Liver (tissue), 9 donors: Measurements from ENCODE around the gene CCR3. TPM values are rescaled to one million over a fixed set of nuclear protein-coding genes. Genes with fewer than 3 reads are reported as not detected.

Source experiments
- DNase-seq: peaks from one replicate; pipeline ENCODE4 v3.0.0-alpha.2; 2017; ENCODE audit warnings: low spot score
- H3K27ac ChIP-seq, 2 donors: one replicate each; pipeline ENCODE4 v1.7.0; 2013; ENCODE audit warnings: inconsistent platforms in 2 of 2, low read length in 2 of 2, control low read depth in 1 of 2, low read depth in 1 of 2, mild to moderate bottlenecking in 1 of 2
- H3K27me3 ChIP-seq, 4 donors: one replicate each; pipeline versions ENCODE4 v1.6.1 to v1.7.0; 2013; ENCODE audit warnings: low read length in 3 of 4, inconsistent platforms in 1 of 4, mild to moderate bottlenecking in 1 of 4, moderate library complexity in 1 of 4; ENCODE audit not compliant: control insufficient read depth in 4 of 4, insufficient read depth in 4 of 4
- H3K36me3 ChIP-seq, 4 donors: one replicate each; pipeline versions ENCODE4 v1.6.1 to v1.7.0; 2013; ENCODE audit warnings: low read length in 3 of 4, mild to moderate bottlenecking in 3 of 4, low read depth in 1 of 4, moderate library complexity in 1 of 4; ENCODE audit not compliant: control insufficient read depth in 4 of 4, insufficient read depth in 3 of 4
- H3K4me1 ChIP-seq, 4 donors: one replicate each; pipeline versions ENCODE4 v1.6.1 to v1.7.0; 2013; ENCODE audit warnings: low read length in 3 of 4, mild to moderate bottlenecking in 3 of 4, moderate library complexity in 1 of 4; ENCODE audit not compliant: control insufficient read depth in 4 of 4, insufficient read depth in 4 of 4
- H3K4me3 ChIP-seq, 3 donors: one replicate each; pipeline versions ENCODE4 v1.6.1 to v1.7.0; 2013; ENCODE audit warnings: low read length in 3 of 3, control low read depth in 1 of 3, low read depth in 1 of 3, mild to moderate bottlenecking in 1 of 3
- H3K9ac ChIP-seq, 2 donors: one replicate each; pipeline ENCODE4 v1.7.0; 2013; ENCODE audit warnings: low read length in 2 of 2, mild to moderate bottlenecking in 2 of 2, moderate library complexity in 2 of 2, control low read depth in 1 of 2, low read depth in 1 of 2
- H3K9me3 ChIP-seq, 4 donors: one replicate each; pipeline versions ENCODE4 v1.6.1 to v1.7.0; 2013; ENCODE audit warnings: low read length in 3 of 4; ENCODE audit not compliant: control insufficient read depth in 4 of 4
- FOXA1 ChIP-seq: IDR thresholded peaks from 2 replicates; pipeline ENCODE4 v1.6.1; 2016; ENCODE audit warnings: antibody characterized with exemption
- GABPA ChIP-seq, 2 donors: IDR thresholded peaks in 1 of 2; conservative IDR thresholded peaks in 1 of 2; 2 replicates each; pipeline ENCODE4 v1.6.1; 2016; ENCODE audit warnings: antibody characterized with exemption in 2 of 2, mild to moderate bottlenecking in 1 of 2, moderate library complexity in 1 of 2
- HNF4A ChIP-seq, 2 donors: conservative IDR thresholded peaks; 2 replicates each; pipeline ENCODE4 v1.6.1; 2016; ENCODE audit warnings: antibody characterized with exemption in 2 of 2, mild to moderate bottlenecking in 2 of 2
- JUND ChIP-seq, 2 donors: IDR thresholded peaks; 2 replicates each; pipeline ENCODE4 v1.6.1; 2016; ENCODE audit warnings: antibody characterized with exemption in 2 of 2
- RXRA ChIP-seq, 2 donors: IDR thresholded peaks; 2 replicates each; pipeline ENCODE4 v1.6.1; 2017 to 2018; ENCODE audit warnings: antibody characterized with exemption in 2 of 2, mild to moderate bottlenecking in 1 of 2
- polyA plus RNA-seq, 2 donors: library from polyadenylated mRNA; stranded (reverse) in 1 of 2; unstranded in 1 of 2; fragments of 200-250 nt in 1 of 2; fragments of >200 nt in 1 of 2; fragmentation: Nextera tagmentation in 1 of 2; extraction: Ambion mirVana in 1 of 2; gene quantifications; one replicate each; pipeline versions ENCODE4 v1.2.1 to v1.2.3, GENCODE V29; 2013 to 2015
- total RNA-seq, 2 donors: library from RNA; depleted of rRNA; stranded (reverse); fragments of >200 nt; gene quantifications; one replicate each; pipeline ENCODE4 v1.2.3, GENCODE V29; 2014
- donor health status: healthy.
- donor health status: healthy.
- donor health status: healthy.
- donor health status: healthy.
- donor health status: healthy.

CCR3 gene
- total and polyA plus RNA-seq, 4 donors, result 0.05 to 0.13 TPM; not detected in 2

- no peaks in the 10 kb centered on the region for H3K4me1 ChIP-seq
- no peak for TF ChIP-seq GABPA (IDR thresholded peaks at IDR 0.05 in 1 of 2, conservative IDR thresholded peaks at IDR 0.05 in 1 of 2)
- TF ChIP-seq RXRA (IDR thresholded peaks at IDR 0.05), result no peak
- TF ChIP-seq FOXA1, result no peak
- no peak for TF ChIP-seq JUND (IDR thresholded peaks at IDR 0.05)
- TF ChIP-seq HNF4A (conservative IDR thresholded peaks at IDR 0.05), result no peak
These were observed 73.9 kb downstream of the CCR3 start for GRCh38 chr3:46316206-46316605.

More at GRCh38 chr3:46316206-46316605, 73.9 kb downstream of the CCR3 start:
- no peak for DNase-seq
- no peaks in the 10 kb centered on the region for H3K36me3 ChIP-seq
- H3K9ac ChIP-seq, result no peak overlapping the region
- H3K4me3 ChIP-seq, result no peak overlapping the region
- no peaks in the 10 kb centered on the region for H3K9me3 ChIP-seq
- no peak overlapping the region for H3K27ac ChIP-seq
- H3K27me3 ChIP-seq, result peaks cover 0 to 4% (median 0%) of the 10 kb centered on the region in 4 donors

Other genes with a start within 250 kb of the CCR3 start
- gene FYCO1, start 246.6 kb upstream of the CCR3 start, total RNA-seq, result 10 to 100 TPM; 11.9 to 17.1 TPM
- gene FYCO1, start 246.6 kb upstream of the CCR3 start, polyA plus RNA-seq, result 1 to 10 TPM; 3.0 to 8.5 TPM
- under 1 TPM in 1 of 2 donors, not detected in 1; under 0.01 TPM for gene XCR1, start 215.0 kb upstream of the CCR3 start, total RNA-seq
- under 1 TPM; 0.03 to 0.08 TPM for gene XCR1, start 215.0 kb upstream of the CCR3 start, polyA plus RNA-seq
- 10 to 100 TPM in 1 of 2 donors, 1 to 10 TPM in 1; 5.9 to 10.7 TPM for gene CCR1, start 34.1 kb upstream of the CCR3 start, total RNA-seq
- 1 to 10 TPM; 1.4 to 4.4 TPM for gene CCR1, start 34.1 kb upstream of the CCR3 start, polyA plus RNA-seq
- gene CCR2, start 111.7 kb downstream of the CCR3 start, total RNA-seq, result 1 to 10 TPM; 3.3 to 3.4 TPM
- 1 to 10 TPM in 1 of 2 donors, under 1 TPM in 1; 0.68 to 1.5 TPM for gene CCR2, start 111.7 kb downstream of the CCR3 start, polyA plus RNA-seq
- gene CCR5, start 128.5 kb downstream of the CCR3 start, total RNA-seq, result under 1 TPM; 0.23 to 0.75 TPM
- under 1 TPM; 0.06 to 0.51 TPM for gene CCR5, start 128.5 kb downstream of the CCR3 start, polyA plus RNA-seq
- 1 to 10 TPM; 1.0 to 9.0 TPM for gene CCRL2, start 164.8 kb downstream of the CCR3 start, total RNA-seq
- under 1 TPM; 0.51 to 0.62 TPM for gene CCRL2, start 164.8 kb downstream of the CCR3 start, polyA plus RNA-seq
- 10 to 100 TPM in 1 of 2 donors, under 1 TPM in 1; 0.92 to 14.7 TPM for gene LTF, start 222.4 kb downstream of the CCR3 start, total RNA-seq
- 1 to 10 TPM in 1 of 2 donors, under 1 TPM in 1; 0.36 to 1.9 TPM for gene LTF, start 222.4 kb downstream of the CCR3 start, polyA plus RNA-seq